ENCODE results near the gene SLC18A2.

The SLC18A2 gene

DNA sequence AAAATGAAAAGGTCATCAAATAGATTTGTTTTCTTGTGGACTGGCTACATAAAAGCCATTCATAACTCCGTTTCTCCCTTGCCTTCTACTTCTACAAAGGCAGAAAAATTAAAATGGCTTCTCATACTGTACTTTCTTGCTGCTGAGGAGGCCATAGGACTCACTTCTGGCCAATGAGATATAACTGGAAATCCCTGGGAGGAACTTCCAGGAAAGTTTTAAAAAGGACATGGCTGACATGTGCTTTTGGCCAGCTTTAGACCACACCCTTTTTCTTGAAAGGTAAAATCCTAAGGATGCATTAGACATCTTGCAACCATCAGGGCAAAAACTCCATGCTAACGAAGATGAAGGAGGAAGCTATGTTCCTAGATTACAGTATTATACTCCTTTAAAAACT is 75.8 kb downstream of the SLC18A2 start:
- no peak for DNase-seq (ENCODE audit: low spot score)

DNA sequence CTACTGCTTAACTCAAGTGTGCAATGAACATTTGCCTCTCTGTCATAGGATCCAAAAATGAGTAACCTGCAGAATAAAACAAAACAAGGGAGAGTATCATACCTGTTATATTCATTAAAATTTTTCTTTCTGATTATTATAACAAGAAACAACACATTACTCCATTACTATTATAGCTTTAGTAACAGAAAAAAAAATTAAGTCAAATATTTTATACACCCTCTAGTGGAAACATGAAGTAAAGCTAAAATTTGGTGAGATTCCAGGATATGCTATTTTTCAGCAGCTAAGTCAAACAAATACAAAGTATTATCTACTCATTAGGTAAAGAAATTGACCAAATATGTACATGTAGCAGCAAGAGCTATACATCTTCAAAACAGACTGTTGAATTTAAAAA is 78.0 kb downstream of the SLC18A2 start:
- DNase-seq (ENCODE audit: low spot score), result no peak

DNA sequence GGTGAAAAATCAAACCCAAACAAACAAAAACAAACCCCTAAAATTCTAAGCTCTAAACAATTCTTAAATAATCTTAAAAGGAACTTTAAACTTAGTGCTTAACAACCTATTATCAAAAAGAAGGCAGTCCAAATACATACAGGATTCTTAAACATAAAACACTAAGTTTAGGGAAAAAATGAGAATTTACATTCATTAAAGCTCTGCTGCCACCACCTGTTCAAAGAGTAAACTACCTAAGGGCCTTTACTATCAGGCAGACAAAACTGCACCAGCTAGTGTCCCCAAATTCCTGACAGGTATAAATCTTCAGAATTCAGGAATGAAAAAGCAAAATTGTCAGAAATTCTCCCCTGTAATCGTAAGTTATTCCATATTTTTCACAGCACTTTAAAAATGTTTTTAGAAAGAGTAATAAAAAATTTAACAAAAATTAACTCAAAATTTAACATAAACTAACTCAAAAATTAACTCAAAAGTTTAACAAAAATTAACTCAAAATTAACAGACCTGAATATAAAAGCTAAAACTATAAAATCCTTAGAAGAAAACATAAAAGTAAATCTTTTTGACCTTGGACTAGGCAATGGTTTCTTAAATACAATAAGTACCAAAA is 79.2 kb downstream of the SLC18A2 start:
- peak; percentile 14 for DNase-seq (ENCODE audit: low spot score)

DNA sequence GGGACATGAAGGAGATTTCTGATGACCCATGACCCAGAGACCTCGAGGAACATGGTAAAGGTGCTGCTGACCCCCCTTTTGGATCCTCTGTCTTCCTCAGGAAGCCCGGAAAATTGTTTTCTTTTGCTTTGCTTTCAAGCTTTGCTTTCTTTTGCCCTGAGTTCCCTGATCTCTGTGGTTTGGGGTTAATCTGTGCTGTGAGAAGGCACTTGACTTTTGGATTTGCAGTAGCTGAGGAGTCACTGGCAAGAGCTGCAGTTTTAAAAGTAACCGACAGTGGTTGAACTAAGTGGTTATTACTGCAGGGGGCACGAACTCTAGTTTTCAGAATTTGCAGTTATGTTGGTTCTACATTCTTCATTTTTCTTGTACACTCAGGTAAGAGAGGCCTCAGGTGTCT is 81.3 kb downstream of the SLC18A2 start:
- DNase-seq (ENCODE audit: low spot score), result no peak

DNA sequence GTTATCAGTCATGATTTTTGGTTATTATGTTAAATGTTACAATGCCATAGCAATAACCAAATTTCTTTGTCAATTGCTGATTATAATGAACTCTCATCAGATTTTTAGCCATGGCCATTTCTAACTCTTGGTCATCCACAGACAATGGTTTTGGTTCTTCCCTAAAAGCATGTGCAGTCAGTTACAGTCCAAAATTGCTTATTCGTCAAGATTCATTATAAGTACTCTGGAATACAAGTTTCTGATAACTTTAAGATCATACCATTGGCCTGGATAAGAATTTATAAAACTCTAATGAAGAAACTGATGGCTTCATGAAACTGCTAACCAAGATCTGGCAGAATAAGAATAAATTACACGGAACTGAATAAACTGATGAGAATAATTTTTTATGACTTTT is 83.5 kb downstream of the SLC18A2 start:
- DNase-seq (ENCODE audit: low spot score), result no peak

DNA sequence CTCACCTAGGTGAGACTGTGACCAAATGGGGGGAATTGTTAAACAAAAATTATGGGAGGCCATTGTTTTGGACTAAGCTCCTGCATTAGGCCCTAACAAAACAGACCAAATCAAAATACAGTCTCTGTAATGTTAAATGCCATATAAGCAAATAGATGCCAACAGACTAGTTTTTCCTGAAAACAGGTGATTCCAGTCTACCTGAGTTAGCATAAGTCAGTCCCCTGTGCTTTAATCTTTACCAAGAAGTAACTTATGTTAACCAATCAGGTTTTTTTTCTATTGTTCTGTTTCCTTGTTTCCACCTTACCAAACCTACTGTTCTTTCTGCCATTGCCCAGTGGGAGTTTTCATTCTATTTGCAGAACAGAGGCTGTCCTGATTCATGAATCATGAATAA is 86.3 kb downstream of the SLC18A2 start:
- no peak for DNase-seq (ENCODE audit: low spot score)
